GM12878 (cell line): ENCODE measurements around the gene ANKRD13A. TPM values are rescaled to one million over a fixed set of nuclear protein-coding genes. Genes with fewer than 3 reads are reported as not detected.
"Not testable (repeated sequence)": the region's sequence is repeated elsewhere in the genome, so short reads cannot be mapped to it uniquely, and the experiment has no call there.

Experiments used
- ATAC-seq: fragments of 200-7000 bp; cut with Tn5 transposase; 3 replicates; pipeline ENCODE4 v1.9.1; 2020; ENCODE audit warnings: mild to moderate bottlenecking, moderate library complexity
- BruUV-seq: library from RNA; stranded (reverse); fragments of 400-500 nt; replicated peaks from 2 replicates; lab custom pipeline; 2021; lab: Mats Ljungman, UMichigan
- CTCF ChIA-PET: fragments of 300-600 bp; sonication (Branson Sonifier 250); formaldehyde crosslinking; extraction: SDS; loops from one replicate; lab custom pipeline; 2021; ENCODE audit warnings: inconsistent platforms; lab: Yijun Ruan, JAX
- POLR2A ChIA-PET: fragments of 350-600 bp; formaldehyde crosslinking; extraction: SDS; loops from one replicate; lab custom pipeline; 2021; ENCODE audit warnings: inconsistent platforms; lab: Charles Lee
- RAD21 ChIA-PET: fragments of 300-600 bp; sonication (Branson Sonifier 250); formaldehyde crosslinking; loops from one replicate; lab custom pipeline; 2023; ENCODE audit warnings: antibody characterized with exemption; ENCODE audit not compliant: unreplicated experiment; lab: Charles Lee
- SMC1A ChIA-PET: fragments of 300-600 bp; sonication (Branson Sonifier 250); formaldehyde crosslinking; loops from one replicate; lab custom pipeline; 2023; ENCODE audit not compliant: unreplicated experiment, uncharacterized antibody; lab: Charles Lee
- DNase-seq: peaks from one replicate; pipeline ENCODE4 v3.0.0-alpha.2; 2011; ENCODE audit warnings: low read depth, low spot score
- FAIRE-seq: peaks from 3 replicates; lab custom pipeline; 2011; peaks lifted over from hg19 to GRCh38; lab: Jason Lieb, UNC
- H2AFZ ChIP-seq: 2 replicates; pipeline ENCODE4 v1.6.0; 2011; ENCODE audit warnings: low read depth, low read length, control low read depth; ENCODE audit not compliant: control insufficient read depth
- H3K27ac ChIP-seq: 2 replicates; pipeline ENCODE4 v1.5.1; 2011; ENCODE audit warnings: control low read depth; ENCODE audit not compliant: control insufficient read depth, insufficient read depth
- H3K27me3 ChIP-seq, 2 experiments: replicated peaks in 1 of 2; 2 replicates each; pipeline versions ENCODE4 v1.6.0 to v1.6.1; 2011; ENCODE audit warnings: low read length in 1 of 2; ENCODE audit not compliant: control insufficient read depth in 2 of 2, insufficient read depth in 2 of 2
- H3K36me3 ChIP-seq, 2 experiments: 2 replicates each; pipeline ENCODE4 v1.5.1; 2011; ENCODE audit warnings: low read length in 1 of 2; ENCODE audit not compliant: control insufficient read depth in 2 of 2, insufficient read depth in 2 of 2
- H3K4me1 ChIP-seq: 2 replicates; pipeline ENCODE4 v1.6.1; 2011; ENCODE audit warnings: mild to moderate bottlenecking, low read length, moderate library complexity, mixed read lengths; ENCODE audit not compliant: control insufficient read depth, insufficient read depth
- H3K4me2 ChIP-seq: 2 replicates; pipeline ENCODE4 v1.6.0; 2011; ENCODE audit warnings: control low read depth; ENCODE audit not compliant: control insufficient read depth, insufficient read depth
- H3K4me3 ChIP-seq: fragments of 200-600 bp; sonication (generic); 2 replicates; pipeline ENCODE4 v1.5.1; 2016
- H3K79me2 ChIP-seq: 2 replicates; pipeline ENCODE4 v1.6.0; 2011; ENCODE audit warnings: low read length; ENCODE audit not compliant: control insufficient read depth, insufficient read depth
- H3K9ac ChIP-seq: 2 replicates; pipeline ENCODE4 v1.8.0; 2011; ENCODE audit warnings: low read length, control low read depth, mixed read lengths; ENCODE audit not compliant: control insufficient read depth, insufficient read depth
- H3K9me3 ChIP-seq: replicated peaks from 3 replicates; pipeline ENCODE4 v1.5.1; 2011; ENCODE audit warnings: mild to moderate bottlenecking, low read length; ENCODE audit not compliant: control insufficient read depth, insufficient read depth
- H4K20me1 ChIP-seq: 2 replicates; pipeline ENCODE4 v1.6.0; 2011; ENCODE audit not compliant: control insufficient read depth, insufficient read depth
- MYB ChIP-seq: fragments of 150-350 bp; IDR thresholded peaks from 2 replicates; pipeline ENCODE4 v1.6.1; 2014; ENCODE audit warnings: mild to moderate bottlenecking, low read depth, low read length, borderline replicate concordance
- POLR2AphosphoS5 ChIP-seq: IDR thresholded peaks from 2 replicates; pipeline ENCODE4 v1.6.1; 2011; ENCODE audit warnings: mild to moderate bottlenecking, low read length, inconsistent platforms
- SMARCA5 ChIP-seq: fragments of 450-650 bp; IDR thresholded peaks from 2 replicates; pipeline ENCODE4 v1.6.1; 2017; ENCODE audit warnings: mild to moderate bottlenecking
- TARDBP ChIP-seq: IDR thresholded peaks from 2 replicates; pipeline ENCODE4 v1.6.1; 2016; ENCODE audit warnings: borderline replicate concordance
- WGBS: methylation state at CpG from one replicate; pipeline ENCODE4 v1.1.6; 2016; ENCODE audit warnings: low lambda C conversion rate; ENCODE audit not compliant: insufficient replicate concordance, insufficient coverage; ENCODE audit errors: missing lambda C conversion rate; 5-methylcytosine and 5-hydroxymethylcytosine counted together
- in situ Hi-C: fragments of 300-500 bp; cut with MboI; formaldehyde crosslinking; loops from 9 replicates; pipeline ENCODE4 v1.14.3; 2018; ENCODE audit warnings: mixed read lengths
- intact Hi-C: fragments of 100-400 bp; cut with micrococcal nuclease; formaldehyde crosslinking; loops from one replicate; pipeline ENCODE4 v1.14.2; 2022; ENCODE audit not compliant: unreplicated experiment
- polyA plus RNA-seq, 11 experiments: library from polyadenylated mRNA; depleted of rRNA in 4 of 11; unstranded in 6 of 11; stranded (reverse) in 5 of 11; fragments of >200 nt; fragmentation: Nextera tagmentation in 4 of 11; fragmentation: Illumina TruSeq in 1 of 11; extraction: Ambion mirVana in 4 of 11; extraction: Trizol in 1 of 11; gene quantifications; 1 replicate in 1 of 11; 2 replicates in 10 of 11; pipeline versions ENCODE4 v1.2.1 to v1.2.3, GENCODE V29; 2011 to 2016; ENCODE audit warnings: inconsistent platforms in 2 of 11, missing spikeins in 2 of 11, low read depth in 1 of 11
- total RNA-seq, 4 experiments: library from RNA; depleted of rRNA in 3 of 4; stranded (reverse); fragments of >200 nt in 3 of 4; fragmentation: Illumina TruSeq in 1 of 4; extraction: Trizol in 1 of 4; gene quantifications; 2 replicates each; pipeline versions ENCODE4 v1.2.1 to v1.2.3, GENCODE V29; 2013 to 2021

Gene ANKRD13A
- total and polyA plus RNA-seq, 10 of the 15 experiments (the other 5 are each of a cell fraction or from before 2014, with no cell fraction given) = 10.2 to 93.4 (median 76.5) TPM

- CTCF ChIA-PET = no interaction called here
These were observed 85.2 kb downstream of the ANKRD13A start for GRCh38 chr12:110084314-110085015.

GRCh38 chr12:110088216-110088615, 89.0 kb downstream of the ANKRD13A start:
- in situ Hi-C loops, H3K4me2 ChIP-seq, H3K36me3 ChIP-seq, H3K27ac ChIP-seq, H2AFZ ChIP-seq, H3K9ac ChIP-seq, FAIRE-seq, H3K27me3 ChIP-seq, POLR2A ChIA-PET, ATAC-seq, DNase-seq, H3K79me2 ChIP-seq, BruUV-seq, RAD21 ChIA-PET, H3K9me3 ChIP-seq, H3K4me1 ChIP-seq, H4K20me1 ChIP-seq, intact Hi-C loops, H3K4me3 ChIP-seq: not testable (repeated sequence)
- 36% methylated on average over 6 of the region's 6 CpGs for WGBS
- CTCF ChIA-PET = interaction anchor here (0.9 to 1.0 kb wide), 2 partner anchors 46 to 156 kb away, joined by 3 read pairs; no protein-coding TSS in a partner anchor
- SMC1A ChIA-PET = interaction anchor here (0.7 kb wide), 1 partner anchor 13 kb away, joined by 3 read pairs; no protein-coding TSS in a partner anchor

More at GRCh38 chr12:110084314-110085015, 85.2 kb downstream of the ANKRD13A start:
- no peak for FAIRE-seq
- BruUV-seq = no TSS peak
- intact Hi-C loops = no loop called here
- Histone ChIP-seq H3K4me2 (no peak overlapping the region), H3K27ac (no peak overlapping the region), H3K36me3 (no peaks in the 10 kb centered on the region), H3K79me2 (no peaks in the 10 kb centered on the region), H4K20me1 (no peaks in the 10 kb centered on the region), H3K9me3 (no peaks in the 10 kb centered on the region), H3K9ac (no peak overlapping the region), H3K4me3 (no peak overlapping the region)
- no peak for DNase-seq
- no peak for ATAC-seq
- POLR2A ChIA-PET = interaction anchor here (0.5 kb wide), 1 partner anchor 825 kb away, joined by 6 read pairs; no protein-coding TSS in a partner anchor
- in situ Hi-C loops = no loop called here
- no peak for TF ChIP-seq MYB
- no peak for TF ChIP-seq TARDBP
- no peak for TF ChIP-seq SMARCA5
- TF ChIP-seq POLR2AphosphoS5 = no peak
- TF ChIP-seq, all 136 proteins: peak for 0
- H3K4me1 ChIP-seq = peaks cover 10% of the 10 kb centered on the region
- no peaks in the 10 kb centered on the region for H3K27me3 ChIP-seq
- 68% methylated on average over 4 of the region's 4 CpGs for WGBS
- ChIA-PET RAD21 (no interaction called here), SMC1A (interaction anchor here (1.1 kb wide), 1 partner anchor 10 kb away, joined by 3 read pairs; no protein-coding TSS in a partner anchor)
- no peak overlapping the region for H2AFZ ChIP-seq
